GM21737 (cell line): Measurements from ENCODE around the gene ZNF777.

ENCODE experiments used
- ATAC-seq: cut with Tn5 transposase; IDR thresholded peaks from one replicate; pipeline ENCODE4 v1.9.1; 2021; ENCODE audit warnings: mild to moderate bottlenecking, moderate library complexity; ENCODE audit not compliant: unreplicated experiment

The ZNF777 gene

GRCh38 chr7:149477494-149478443, 16.9 kb upstream of the ZNF777 start:
- no peak for ATAC-seq

GRCh38 chr7:149476791-149477190, 15.9 kb upstream of the ZNF777 start:
- ATAC-seq = no peak

- no peak for ATAC-seq
These were observed 14.5 kb upstream of the ZNF777 start for GRCh38 chr7:149475121-149476045.

GRCh38 chr7:149474309-149475120, 13.7 kb upstream of the ZNF777 start:
- ATAC-seq = no peak

GRCh38 chr7:149473251-149473650, 12.4 kb upstream of the ZNF777 start:
- no peak for ATAC-seq

- ATAC-seq = no peak
These were observed 10.6 kb upstream of the ZNF777 start for GRCh38 chr7:149471289-149471953.

- ATAC-seq = no peak
These were observed 8.9 kb upstream of the ZNF777 start for GRCh38 chr7:149469806-149470205.

GRCh38 chr7:149468208-149468607, 7.3 kb upstream of the ZNF777 start:
- ATAC-seq = no peak

GRCh38 chr7:149467321-149467859, 6.5 kb upstream of the ZNF777 start:
- no peak for ATAC-seq

- no peak for ATAC-seq
These were observed 5.5 kb upstream of the ZNF777 start for GRCh38 chr7:149466364-149466763.

GRCh38 chr7:149463500-149464161, 2.8 kb upstream of the ZNF777 start:
- no peak for ATAC-seq

- no peak for ATAC-seq
These were observed 1.2 kb upstream of the ZNF777 start for GRCh38 chr7:149462101-149462520.

- peak; percentile 27 for ATAC-seq
These were observed 1.1 kb downstream of the ZNF777 start for GRCh38 chr7:149459540-149460452.

GRCh38 chr7:149459201-149459539, 1.7 kb downstream of the ZNF777 start:
- no peak for ATAC-seq

GRCh38 chr7:149458235-149458634, 2.6 kb downstream of the ZNF777 start:
- ATAC-seq = no peak

GRCh38 chr7:149457766-149458165, 3.1 kb downstream of the ZNF777 start:
- ATAC-seq = no peak

GRCh38 chr7:149456506-149457421, 4.1 kb downstream of the ZNF777 start:
- no peak for ATAC-seq
